Left ventricle myocardium inferior (tissue), 1 donor: ENCODE data around the gene RAP1A. TPM values are rescaled to one million over a fixed set of nuclear protein-coding genes. Genes with fewer than 3 reads are reported as not detected.

Experiments
- DNase-seq: peaks from one replicate; pipeline ENCODE4 v3.0.0-alpha.2; 2020
- H3K27ac ChIP-seq: fragments of 200-600 bp; replicated peaks from 2 replicates; pipeline ENCODE4 v1.8.0; 2021
- H3K27me3 ChIP-seq: fragments of 200-600 bp; 2 replicates; pipeline ENCODE4 v1.8.0; 2021; ENCODE audit warnings: low read depth
- H3K36me3 ChIP-seq: fragments of 200-600 bp; 2 replicates; pipeline ENCODE4 v1.8.0; 2021
- H3K4me1 ChIP-seq: fragments of 200-600 bp; 2 replicates; pipeline ENCODE4 v1.8.0; 2021
- H3K4me3 ChIP-seq: fragments of 200-600 bp; 2 replicates; pipeline ENCODE4 v1.8.0; 2021; ENCODE audit warnings: mild to moderate bottlenecking, moderate library complexity
- H3K9me3 ChIP-seq: fragments of 200-600 bp; replicated peaks from 2 replicates; pipeline ENCODE4 v1.8.0; 2021
- intact Hi-C: fragments of 100-400 bp; cut with micrococcal nuclease; formaldehyde crosslinking; loops from one replicate; pipeline ENCODE4 v1.11.0; 2022
- total RNA-seq: library from RNA; stranded (reverse); fragmentation: NEBNext Ultra II Directional; extraction: Animal tissue kit (Norgen Biotek cat#: 25700); gene quantifications from one replicate; pipeline ENCODE4 v1.2.1, GENCODE V29; 2021
- TF ChIP-seq, protein P1 (sequence below): fragments of 200-600 bp; IDR thresholded peaks from 2 replicates; pipeline ENCODE4 v1.8.0; 2021; ENCODE audit warnings: antibody characterized with exemption, mild to moderate bottlenecking, borderline replicate concordance
- donor health status: DM: no; HTN: yes; CAD: no; lungs with severe emphysema.

RAP1A gene
- total RNA-seq, 1 donor from 2014 or later: 112 TPM

DNA sequence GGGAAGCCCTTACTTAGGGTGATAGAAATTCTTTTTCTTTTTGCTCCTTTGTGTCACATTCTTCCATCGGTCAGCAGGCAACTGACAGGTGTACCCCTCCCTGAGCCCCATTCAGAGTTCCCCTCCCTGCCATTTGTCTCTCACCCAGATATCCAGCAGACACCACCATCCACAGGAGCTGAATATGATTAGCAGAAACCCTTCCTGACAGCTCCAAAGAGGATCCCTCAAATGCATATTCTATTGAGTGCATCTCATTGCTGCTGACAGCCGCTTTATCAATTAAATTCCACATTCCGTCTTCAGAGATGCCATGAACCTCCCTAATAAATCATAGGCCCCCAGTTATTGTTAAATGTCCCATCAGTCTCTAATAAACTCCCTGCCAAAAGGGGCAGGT, 130.0 kb downstream of the RAP1A start:
- H3K27me3 ChIP-seq: no peaks in the 10 kb centered on the region
- peaks cover 43% of the 10 kb centered on the region for H3K4me1 ChIP-seq
- no peak overlapping the region for H3K27ac ChIP-seq
- DNase-seq: no peak
- H3K36me3 ChIP-seq: no peaks in the 10 kb centered on the region
- no peak overlapping the region for H3K4me3 ChIP-seq
- no peaks in the 10 kb centered on the region for H3K9me3 ChIP-seq
- intact Hi-C loops: no loop called here
- TF ChIP-seq, protein P1, sequence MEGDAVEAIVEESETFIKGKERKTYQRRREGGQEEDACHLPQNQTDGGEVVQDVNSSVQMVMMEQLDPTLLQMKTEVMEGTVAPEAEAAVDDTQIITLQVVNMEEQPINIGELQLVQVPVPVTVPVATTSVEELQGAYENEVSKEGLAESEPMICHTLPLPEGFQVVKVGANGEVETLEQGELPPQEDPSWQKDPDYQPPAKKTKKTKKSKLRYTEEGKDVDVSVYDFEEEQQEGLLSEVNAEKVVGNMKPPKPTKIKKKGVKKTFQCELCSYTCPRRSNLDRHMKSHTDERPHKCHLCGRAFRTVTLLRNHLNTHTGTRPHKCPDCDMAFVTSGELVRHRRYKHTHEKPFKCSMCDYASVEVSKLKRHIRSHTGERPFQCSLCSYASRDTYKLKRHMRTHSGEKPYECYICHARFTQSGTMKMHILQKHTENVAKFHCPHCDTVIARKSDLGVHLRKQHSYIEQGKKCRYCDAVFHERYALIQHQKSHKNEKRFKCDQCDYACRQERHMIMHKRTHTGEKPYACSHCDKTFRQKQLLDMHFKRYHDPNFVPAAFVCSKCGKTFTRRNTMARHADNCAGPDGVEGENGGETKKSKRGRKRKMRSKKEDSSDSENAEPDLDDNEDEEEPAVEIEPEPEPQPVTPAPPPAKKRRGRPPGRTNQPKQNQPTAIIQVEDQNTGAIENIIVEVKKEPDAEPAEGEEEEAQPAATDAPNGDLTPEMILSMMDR: no peak

GRCh38 chr1:111750856-111751255, 131.3 kb downstream of the RAP1A start:
- no peak overlapping the region for H3K4me3 ChIP-seq
- intact Hi-C loops: no loop called here
- no peaks in the 10 kb centered on the region for H3K36me3 ChIP-seq
- peaks cover 38% of the 10 kb centered on the region for H3K4me1 ChIP-seq
- H3K27ac ChIP-seq: no peak overlapping the region
- TF ChIP-seq, protein P1: no peak
- H3K9me3 ChIP-seq: no peaks in the 10 kb centered on the region
- no peak for DNase-seq
- H3K27me3 ChIP-seq: no peaks in the 10 kb centered on the region

- Histone ChIP-seq H3K4me3 (no peak overlapping the region), H3K9me3 (no peaks in the 10 kb centered on the region), H3K27me3 (no peaks in the 10 kb centered on the region), H3K27ac (no peak overlapping the region), H3K4me1 (peaks cover 38% of the 10 kb centered on the region), H3K36me3 (peaks cover under 1% of the 10 kb centered on the region)
- TF ChIP-seq, protein P1: no peak
- intact Hi-C loops: no loop called here
- no peak for DNase-seq
Measured at GRCh38 chr1:111751906-111752575, 132.5 kb downstream of the RAP1A start.

GRCh38 chr1:111754984-111755330, 135.4 kb downstream of the RAP1A start:
- Histone ChIP-seq H3K4me3 (peak overlapping the region; percentile 80), H3K27me3 (no peaks in the 10 kb centered on the region), H3K36me3 (peaks cover 20% of the 10 kb centered on the region), H3K4me1 (peaks cover 31% of the 10 kb centered on the region), H3K27ac (peak overlapping the region; percentile 95), H3K9me3 (no peaks in the 10 kb centered on the region)
- DNase-seq: no peak
- intact Hi-C loops: no loop called here
- TF ChIP-seq, protein P1: no peak

DNA sequence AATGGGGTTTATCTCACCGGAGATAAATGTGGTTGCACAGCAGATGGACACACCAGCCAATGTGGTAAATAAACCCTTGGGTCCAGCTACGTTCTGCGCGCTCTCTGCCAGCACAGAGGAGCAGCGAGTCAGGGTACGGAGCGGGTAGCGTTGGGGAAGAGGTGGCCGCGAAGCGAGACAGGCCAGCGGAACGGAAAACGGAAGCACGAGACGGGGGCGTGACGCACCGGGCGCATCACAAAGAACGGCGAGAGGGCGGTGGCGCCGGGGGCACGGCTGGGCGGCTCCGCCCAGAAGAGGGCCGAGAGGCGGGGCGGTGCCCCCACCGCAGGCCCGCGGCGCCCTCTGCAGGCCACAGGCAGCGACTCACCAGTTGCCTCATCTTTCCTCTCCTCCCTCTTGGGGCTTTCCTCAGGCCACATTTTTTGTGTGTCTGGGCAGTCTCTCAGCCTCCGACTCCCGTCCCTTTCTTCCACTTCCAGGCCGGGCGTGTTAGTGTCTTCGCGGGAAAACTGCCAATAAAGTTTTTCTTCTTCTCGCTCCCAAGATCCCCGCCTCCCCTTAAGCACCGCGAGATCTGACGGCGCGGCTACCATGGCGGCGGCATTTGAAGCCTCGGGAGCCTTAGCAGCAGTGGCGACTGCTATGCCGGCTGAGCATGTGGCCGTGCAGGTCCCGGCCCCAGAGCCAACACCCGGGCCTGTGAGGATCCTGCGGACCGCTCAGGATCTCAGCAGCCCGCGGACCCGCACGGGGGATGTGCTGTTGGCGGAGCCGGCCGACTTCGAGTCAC, 135.9 kb downstream of the RAP1A start, which contains the start of gene DDX20:
DDX20 (plus strand) TSS at position 571 of the 793 bp plus-strand sequence; CDS start at position 595, 24 bp downstream.
- Histone ChIP-seq H3K27ac (peak within 1 kb of the TSS; percentile 95), H3K4me1 (peaks cover 31% of the 10 kb centered on the region), H3K4me3 (peak within 1 kb of the TSS; percentile 80), H3K36me3 (peaks cover 26% of the 10 kb centered on the region), H3K9me3 (no peaks in the 10 kb centered on the region), H3K27me3 (no peaks in the 10 kb centered on the region)
- DNase-seq: peak; percentile 94
- TF ChIP-seq, protein P1: peak; percentile 93
- intact Hi-C loops: no loop called here
